GM21367 (cell line): ENCODE measurements around the gene MTF1.
A peak's percentile ranks its signal among the peaks of the same experiment; 100 is the strongest.
"Not testable (repeated sequence)": the region's sequence is repeated elsewhere in the genome, so short reads cannot be mapped to it uniquely, and the experiment has no call there.

Experiments
- ATAC-seq: cut with Tn5 transposase; IDR thresholded peaks from one replicate; pipeline ENCODE4 v1.9.1; 2021; ENCODE audit not compliant: unreplicated experiment

MTF1 gene

GRCh38 chr1:37859507-37860345 is at the start of gene MTF1:
Gene MTF1, minus strand, starts transcription at chr1:37859592. Its CDS starts 1,934 bp downstream, at chr1:37857658.
- peak; percentile 88 for ATAC-seq

- ATAC-seq: not testable (repeated sequence)
Measured at GRCh38 chr1:37908531-37908930, 49.1 kb upstream of the MTF1 start.

GRCh38 chr1:37907416-37908125 is 48.2 kb upstream of the MTF1 start:
- not testable (repeated sequence) for ATAC-seq

GRCh38 chr1:37906591-37906990 is 47.2 kb upstream of the MTF1 start:
- not testable (repeated sequence) for ATAC-seq

GRCh38 chr1:37905727-37906126 is 46.3 kb upstream of the MTF1 start:
- ATAC-seq: no peak

GRCh38 chr1:37903921-37904320 is 44.5 kb upstream of the MTF1 start:
- ATAC-seq: not testable (repeated sequence)

GRCh38 chr1:37902983-37903382 is 43.6 kb upstream of the MTF1 start:
- ATAC-seq: no peak

- ATAC-seq: no peak
Measured at GRCh38 chr1:37901893-37902225, 42.5 kb upstream of the MTF1 start.

GRCh38 chr1:37901191-37901892 is 42.0 kb upstream of the MTF1 start:
- ATAC-seq: peak; percentile 51

GRCh38 chr1:37897563-37897962 is 38.2 kb upstream of the MTF1 start:
- not testable (repeated sequence) for ATAC-seq

- ATAC-seq: no peak
Measured at GRCh38 chr1:37893673-37894072, 34.3 kb upstream of the MTF1 start.

- ATAC-seq: no peak
Measured at GRCh38 chr1:37892151-37893047, 33.0 kb upstream of the MTF1 start.

GRCh38 chr1:37890378-37891014 is 31.1 kb upstream of the MTF1 start:
- no peak for ATAC-seq

- no peak for ATAC-seq
Measured at GRCh38 chr1:37888022-37888700, 28.8 kb upstream of the MTF1 start.

GRCh38 chr1:37884145-37884544 is 24.8 kb upstream of the MTF1 start:
- no peak for ATAC-seq

- ATAC-seq: no peak
Measured at GRCh38 chr1:37883671-37884070, 24.3 kb upstream of the MTF1 start.

GRCh38 chr1:37879865-37880264 is 20.5 kb upstream of the MTF1 start:
- no peak for ATAC-seq

GRCh38 chr1:37878071-37878470 is 18.7 kb upstream of the MTF1 start:
- no peak for ATAC-seq

- no peak for ATAC-seq
Measured at GRCh38 chr1:37875833-37876232, 16.4 kb upstream of the MTF1 start.

- ATAC-seq: no peak
Measured at GRCh38 chr1:37872692-37873091, 13.3 kb upstream of the MTF1 start.
